Neural cell (in vitro differentiated cells): Measurements from ENCODE around the gene SKP1.

Experiments
- EP300 ChIP-seq: fragments of 450-650 bp; conservative IDR thresholded peaks from 2 replicates; pipeline ENCODE4 v1.6.1; 2014; ENCODE audit warnings: antibody characterized with exemption, mild to moderate bottlenecking, moderate library complexity; ENCODE audit not compliant: poor library complexity, severe bottlenecking
- EZH2 ChIP-seq: fragments of 200-600, 300-800 bp; shearing (Covaris generic), sonication (generic); IDR thresholded peaks from 2 replicates; pipeline ENCODE4 v1.6.1; 2014; ENCODE audit warnings: antibody characterized with exemption, low read length, borderline replicate concordance, mild to moderate bottlenecking; ENCODE audit not compliant: insufficient read depth, poor library complexity, severe bottlenecking
- MXI1 ChIP-seq: fragments of 450-650 bp; conservative IDR thresholded peaks from 2 replicates; pipeline ENCODE4 v1.6.1; 2014; ENCODE audit warnings: antibody characterized with exemption, mild to moderate bottlenecking; ENCODE audit not compliant: poor library complexity, severe bottlenecking
- POLR2AphosphoS5 ChIP-seq: IDR thresholded peaks from 2 replicates; pipeline ENCODE4 v1.6.1; 2012
- RAD21 ChIP-seq: fragments of 450-650 bp; conservative IDR thresholded peaks from 2 replicates; pipeline ENCODE4 v1.6.1; 2014; ENCODE audit warnings: antibody characterized with exemption, mild to moderate bottlenecking, moderate library complexity
- SMC3 ChIP-seq: fragments of 450-650 bp; conservative IDR thresholded peaks from 2 replicates; pipeline ENCODE4 v1.6.1; 2014; ENCODE audit warnings: antibody characterized with exemption, mild to moderate bottlenecking, moderate library complexity; ENCODE audit not compliant: poor library complexity
- TAF1 ChIP-seq: IDR thresholded peaks from 2 replicates; pipeline ENCODE4 v1.6.1; 2012; ENCODE audit warnings: low read depth
- TF ChIP-seq, protein P1 (sequence below): fragments of 450-650 bp; IDR thresholded peaks from 2 replicates; pipeline ENCODE4 v1.5.1; 2014; ENCODE audit warnings: antibody characterized with exemption, mild to moderate bottlenecking, moderate library complexity; ENCODE audit not compliant: poor library complexity, severe bottlenecking
- TF ChIP-seq, protein P2 (sequence below): IDR thresholded peaks from 2 replicates; pipeline ENCODE4 v1.6.1; 2012; ENCODE audit warnings: borderline replicate concordance

DNA sequence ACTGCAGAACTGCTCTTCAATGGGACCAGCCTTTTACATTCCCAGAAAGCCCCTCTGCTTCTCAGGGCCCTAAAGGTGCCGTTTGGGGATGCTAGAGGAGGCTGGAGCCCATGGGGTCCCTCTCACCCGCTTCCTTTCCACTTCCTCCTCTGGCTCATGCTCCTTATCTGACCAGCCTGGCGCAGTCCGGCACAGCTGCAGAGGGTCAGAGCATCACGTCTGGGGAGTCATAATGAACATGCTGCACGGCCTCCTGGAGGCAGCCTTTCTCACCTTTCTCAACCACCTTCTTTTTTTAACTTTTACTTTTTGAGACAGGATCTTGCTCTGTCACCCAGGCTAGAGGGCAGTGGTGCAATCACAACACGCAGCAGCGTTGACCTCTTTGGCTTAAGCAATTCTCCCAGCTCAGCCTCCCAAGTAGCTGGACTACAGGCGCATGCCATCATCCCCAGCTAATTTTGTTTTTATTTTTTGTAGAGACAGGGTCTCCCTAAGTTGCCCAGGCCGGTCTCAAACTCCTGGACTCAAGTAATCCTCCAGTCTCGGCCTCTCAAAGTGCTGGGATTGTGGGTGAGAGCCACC lies 77.4 kb downstream of the SKP1 start:
- TF ChIP-seq, protein P1, sequence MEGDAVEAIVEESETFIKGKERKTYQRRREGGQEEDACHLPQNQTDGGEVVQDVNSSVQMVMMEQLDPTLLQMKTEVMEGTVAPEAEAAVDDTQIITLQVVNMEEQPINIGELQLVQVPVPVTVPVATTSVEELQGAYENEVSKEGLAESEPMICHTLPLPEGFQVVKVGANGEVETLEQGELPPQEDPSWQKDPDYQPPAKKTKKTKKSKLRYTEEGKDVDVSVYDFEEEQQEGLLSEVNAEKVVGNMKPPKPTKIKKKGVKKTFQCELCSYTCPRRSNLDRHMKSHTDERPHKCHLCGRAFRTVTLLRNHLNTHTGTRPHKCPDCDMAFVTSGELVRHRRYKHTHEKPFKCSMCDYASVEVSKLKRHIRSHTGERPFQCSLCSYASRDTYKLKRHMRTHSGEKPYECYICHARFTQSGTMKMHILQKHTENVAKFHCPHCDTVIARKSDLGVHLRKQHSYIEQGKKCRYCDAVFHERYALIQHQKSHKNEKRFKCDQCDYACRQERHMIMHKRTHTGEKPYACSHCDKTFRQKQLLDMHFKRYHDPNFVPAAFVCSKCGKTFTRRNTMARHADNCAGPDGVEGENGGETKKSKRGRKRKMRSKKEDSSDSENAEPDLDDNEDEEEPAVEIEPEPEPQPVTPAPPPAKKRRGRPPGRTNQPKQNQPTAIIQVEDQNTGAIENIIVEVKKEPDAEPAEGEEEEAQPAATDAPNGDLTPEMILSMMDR = no peak
- TF ChIP-seq EP300 = no peak
- TF ChIP-seq EZH2 = no peak
- TF ChIP-seq TAF1 = no peak
- TF ChIP-seq SMC3 = no peak
- no peak for TF ChIP-seq RAD21
- TF ChIP-seq MXI1 = no peak
- TF ChIP-seq, protein P2, sequence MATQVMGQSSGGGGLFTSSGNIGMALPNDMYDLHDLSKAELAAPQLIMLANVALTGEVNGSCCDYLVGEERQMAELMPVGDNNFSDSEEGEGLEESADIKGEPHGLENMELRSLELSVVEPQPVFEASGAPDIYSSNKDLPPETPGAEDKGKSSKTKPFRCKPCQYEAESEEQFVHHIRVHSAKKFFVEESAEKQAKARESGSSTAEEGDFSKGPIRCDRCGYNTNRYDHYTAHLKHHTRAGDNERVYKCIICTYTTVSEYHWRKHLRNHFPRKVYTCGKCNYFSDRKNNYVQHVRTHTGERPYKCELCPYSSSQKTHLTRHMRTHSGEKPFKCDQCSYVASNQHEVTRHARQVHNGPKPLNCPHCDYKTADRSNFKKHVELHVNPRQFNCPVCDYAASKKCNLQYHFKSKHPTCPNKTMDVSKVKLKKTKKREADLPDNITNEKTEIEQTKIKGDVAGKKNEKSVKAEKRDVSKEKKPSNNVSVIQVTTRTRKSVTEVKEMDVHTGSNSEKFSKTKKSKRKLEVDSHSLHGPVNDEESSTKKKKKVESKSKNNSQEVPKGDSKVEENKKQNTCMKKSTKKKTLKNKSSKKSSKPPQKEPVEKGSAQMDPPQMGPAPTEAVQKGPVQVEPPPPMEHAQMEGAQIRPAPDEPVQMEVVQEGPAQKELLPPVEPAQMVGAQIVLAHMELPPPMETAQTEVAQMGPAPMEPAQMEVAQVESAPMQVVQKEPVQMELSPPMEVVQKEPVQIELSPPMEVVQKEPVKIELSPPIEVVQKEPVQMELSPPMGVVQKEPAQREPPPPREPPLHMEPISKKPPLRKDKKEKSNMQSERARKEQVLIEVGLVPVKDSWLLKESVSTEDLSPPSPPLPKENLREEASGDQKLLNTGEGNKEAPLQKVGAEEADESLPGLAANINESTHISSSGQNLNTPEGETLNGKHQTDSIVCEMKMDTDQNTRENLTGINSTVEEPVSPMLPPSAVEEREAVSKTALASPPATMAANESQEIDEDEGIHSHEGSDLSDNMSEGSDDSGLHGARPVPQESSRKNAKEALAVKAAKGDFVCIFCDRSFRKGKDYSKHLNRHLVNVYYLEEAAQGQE = no peak
- no peak for TF ChIP-seq POLR2AphosphoS5
